ENCODE results near the gene LRRC26.

The LRRC26 gene

GRCh38 chr9:137205126-137206069 lies 35.5 kb upstream of the LRRC26 start, which contains the start of the genes NDOR1 and TMEM203:
Gene NDOR1, plus strand, starts transcription at chr9:137205700. Its CDS starts 78 bp downstream, at chr9:137205778.
Gene TMEM203, minus strand, starts transcription at chr9:137205648. Its CDS starts 234 bp downstream, at chr9:137205414.
- peak within 1 kb of the TSS; percentile 90 for H3K4me3 ChIP-seq (ENCODE audit: control insufficient read depth, low read depth, low read length)
- DNase-seq (ENCODE audit: low read depth) = peak; percentile 75
- no peak for TF ChIP-seq CTCF (conservative IDR thresholded peaks at IDR 0.05; ENCODE audit: control insufficient read depth, insufficient read depth, low read depth, low read length)

DNA sequence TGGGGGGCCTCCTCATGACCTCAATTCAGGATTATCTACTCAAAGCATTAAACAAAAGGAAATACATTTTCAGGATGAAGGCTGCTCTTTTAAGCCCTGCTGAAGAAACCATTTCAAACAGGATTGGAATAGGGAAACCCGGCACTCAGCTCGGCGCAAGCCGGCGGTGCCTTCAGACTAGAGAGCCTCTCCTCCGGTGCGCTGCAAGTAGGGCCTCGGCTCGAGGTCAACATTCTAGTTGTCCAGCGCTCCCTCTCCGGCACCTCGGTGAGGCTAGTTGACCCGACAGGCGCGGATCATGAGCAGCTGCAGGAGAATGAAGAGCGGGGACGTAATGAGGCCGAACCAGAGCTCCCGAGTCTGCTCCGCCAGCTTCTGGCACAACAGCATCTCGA lies 34.9 kb upstream of the LRRC26 start:
- H3K4me3 ChIP-seq (ENCODE audit: control insufficient read depth, low read depth, low read length) = peak overlapping the region; percentile 90
- DNase-seq (ENCODE audit: low read depth) = no peak
- no peak for TF ChIP-seq CTCF (conservative IDR thresholded peaks at IDR 0.05; ENCODE audit: control insufficient read depth, insufficient read depth, low read depth, low read length)

DNA sequence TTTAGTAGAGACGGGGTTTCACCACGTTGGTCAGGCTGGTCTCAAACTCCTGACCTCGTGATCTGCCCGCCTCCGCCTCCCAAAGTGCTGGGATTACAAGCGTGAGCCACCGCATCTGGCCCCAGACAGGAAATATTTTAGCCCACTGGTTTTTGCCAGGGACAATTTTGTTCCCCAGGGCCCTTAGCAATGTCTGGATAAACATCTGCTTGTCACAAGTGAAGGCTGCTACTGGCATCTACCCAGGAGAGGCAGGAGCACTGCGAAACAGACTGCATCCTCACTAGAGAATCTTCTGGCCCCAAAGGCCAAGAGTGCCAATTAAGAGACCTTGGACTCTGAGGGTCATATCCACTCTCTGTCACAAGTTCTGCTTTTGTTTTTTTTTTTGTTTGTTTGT lies 33.1 kb upstream of the LRRC26 start:
- no peak overlapping the region for H3K4me3 ChIP-seq (ENCODE audit: control insufficient read depth, low read depth, low read length)
- TF ChIP-seq CTCF (conservative IDR thresholded peaks at IDR 0.05; ENCODE audit: control insufficient read depth, insufficient read depth, low read depth, low read length) = no peak
- DNase-seq (ENCODE audit: low read depth) = no peak

- DNase-seq (ENCODE audit: low read depth) = no peak
- TF ChIP-seq CTCF (conservative IDR thresholded peaks at IDR 0.05; ENCODE audit: control insufficient read depth, insufficient read depth, low read depth, low read length) = no peak
- peak overlapping the region; percentile 63 for H3K4me3 ChIP-seq (ENCODE audit: control insufficient read depth, low read depth, low read length)
These were observed 31.5 kb upstream of the LRRC26 start for GRCh38 chr9:137201205-137201868.

- TF ChIP-seq CTCF (conservative IDR thresholded peaks at IDR 0.05; ENCODE audit: control insufficient read depth, insufficient read depth, low read depth, low read length) = no peak
- peak; percentile 99 for DNase-seq (ENCODE audit: low read depth)
- H3K4me3 ChIP-seq (ENCODE audit: control insufficient read depth, low read depth, low read length) = peak within 1 kb of the TSS; percentile 63
These were observed 30.7 kb upstream of the LRRC26 start, which contains the start of gene TPRN for GRCh38 chr9:137200311-137201204. Gene TPRN, minus strand, starts transcription at chr9:137200741. Its CDS starts 30 bp downstream, at chr9:137200711.
